Uterus (tissue), 4 donors: ENCODE results near the gene MCM9. TPM values are rescaled to one million over a fixed set of nuclear protein-coding genes. Genes with fewer than 3 reads are reported as not detected.

Experiments
- DNase-seq, 2 donors: peaks; one replicate each; pipeline ENCODE4 v3.0.0-alpha.2; 2019 to 2020
- H3K27ac ChIP-seq, 2 donors: fragments of 200-600 bp; sonication (generic); 1 replicate in 1 of 2; 2 replicates in 1 of 2; pipeline ENCODE4 v1.5.1; 2016 to 2018
- H3K27me3 ChIP-seq, 2 donors: fragments of 200-600 bp; sonication (generic); one replicate each; pipeline ENCODE4 v1.5.1; 2018 to 2019; ENCODE audit warnings: control low read depth in 1 of 2
- H3K36me3 ChIP-seq, 2 donors: fragments of 200-600 bp; sonication (generic); one replicate each; pipeline ENCODE4 v1.5.1; 2019; ENCODE audit warnings: control low read depth in 1 of 2
- H3K4me1 ChIP-seq, 2 donors: fragments of 200-600 bp; sonication (generic); one replicate each; pipeline ENCODE4 v1.5.1; 2018 to 2019; ENCODE audit warnings: control low read depth in 1 of 2
- H3K4me3 ChIP-seq, 2 donors: fragments of 200-600 bp; sonication (generic); 1 replicate in 1 of 2; 2 replicates in 1 of 2; pipeline ENCODE4 v1.5.1; 2018 to 2019; ENCODE audit warnings: mild to moderate bottlenecking in 1 of 2
- H3K9me3 ChIP-seq, 2 donors: fragments of 200-600 bp; sonication (generic); one replicate each; pipeline ENCODE4 v1.5.1; 2019; ENCODE audit warnings: control low read depth in 1 of 2
- POLR2A ChIP-seq, 2 donors: fragments of 450-650 bp; IDR thresholded peaks; one replicate each; pipeline ENCODE4 v1.6.1; 2016; ENCODE audit warnings: antibody characterized with exemption in 2 of 2, mild to moderate bottlenecking in 1 of 2, moderate library complexity in 1 of 2
- intact Hi-C: fragments of 100-400 bp; cut with DNase I; formaldehyde crosslinking; loops from one replicate; pipeline ENCODE4 v1.15.1; 2023; ENCODE audit warnings: low total_unique reads
- total RNA-seq, 4 donors: library from RNA; depleted of rRNA in 3 of 4; stranded (reverse); fragments of >200 nt in 3 of 4; gene quantifications; one replicate each; pipeline versions ENCODE4 v1.1.0 to v1.2.4, GENCODE V29; 2014 to 2023
- TF ChIP-seq, protein P1 (sequence below), 4 experiments: fragments of 200-600 bp in 2 of 4; fragments of 450-650 bp in 2 of 4; sonication (generic) in 2 of 4; IDR thresholded peaks; one replicate each; pipeline ENCODE4 v1.5.1; 2016 to 2019; ENCODE audit warnings: antibody characterized with exemption in 4 of 4, mild to moderate bottlenecking in 2 of 4, moderate library complexity in 1 of 4
- donor health status: DM: yes; HTN: yes; CAD: no.

The MCM9 gene
- total RNA-seq, 4 donors from 2014 or later: 4.4 to 40.0 (median 24.5) TPM

GRCh38 chr6:118813775-118814174 lies 121.2 kb downstream of the MCM9 start:
- Histone ChIP-seq H3K4me1 (no peaks in the 10 kb centered on the region), H3K36me3 (peaks cover 0 to 3% of the 10 kb centered on the region in 2 donors), H3K9me3 (no peaks in the 10 kb centered on the region), H3K4me3 (no peak overlapping the region), H3K27ac (no peak overlapping the region), H3K27me3 (no peaks in the 10 kb centered on the region)
- intact Hi-C loops: no loop called here
- no peak for TF ChIP-seq POLR2A (IDR thresholded peaks at IDR 0.05)
- TF ChIP-seq, protein P1, sequence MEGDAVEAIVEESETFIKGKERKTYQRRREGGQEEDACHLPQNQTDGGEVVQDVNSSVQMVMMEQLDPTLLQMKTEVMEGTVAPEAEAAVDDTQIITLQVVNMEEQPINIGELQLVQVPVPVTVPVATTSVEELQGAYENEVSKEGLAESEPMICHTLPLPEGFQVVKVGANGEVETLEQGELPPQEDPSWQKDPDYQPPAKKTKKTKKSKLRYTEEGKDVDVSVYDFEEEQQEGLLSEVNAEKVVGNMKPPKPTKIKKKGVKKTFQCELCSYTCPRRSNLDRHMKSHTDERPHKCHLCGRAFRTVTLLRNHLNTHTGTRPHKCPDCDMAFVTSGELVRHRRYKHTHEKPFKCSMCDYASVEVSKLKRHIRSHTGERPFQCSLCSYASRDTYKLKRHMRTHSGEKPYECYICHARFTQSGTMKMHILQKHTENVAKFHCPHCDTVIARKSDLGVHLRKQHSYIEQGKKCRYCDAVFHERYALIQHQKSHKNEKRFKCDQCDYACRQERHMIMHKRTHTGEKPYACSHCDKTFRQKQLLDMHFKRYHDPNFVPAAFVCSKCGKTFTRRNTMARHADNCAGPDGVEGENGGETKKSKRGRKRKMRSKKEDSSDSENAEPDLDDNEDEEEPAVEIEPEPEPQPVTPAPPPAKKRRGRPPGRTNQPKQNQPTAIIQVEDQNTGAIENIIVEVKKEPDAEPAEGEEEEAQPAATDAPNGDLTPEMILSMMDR (IDR thresholded peaks at IDR 0.05): no peak
- DNase-seq: no peak

DNA sequence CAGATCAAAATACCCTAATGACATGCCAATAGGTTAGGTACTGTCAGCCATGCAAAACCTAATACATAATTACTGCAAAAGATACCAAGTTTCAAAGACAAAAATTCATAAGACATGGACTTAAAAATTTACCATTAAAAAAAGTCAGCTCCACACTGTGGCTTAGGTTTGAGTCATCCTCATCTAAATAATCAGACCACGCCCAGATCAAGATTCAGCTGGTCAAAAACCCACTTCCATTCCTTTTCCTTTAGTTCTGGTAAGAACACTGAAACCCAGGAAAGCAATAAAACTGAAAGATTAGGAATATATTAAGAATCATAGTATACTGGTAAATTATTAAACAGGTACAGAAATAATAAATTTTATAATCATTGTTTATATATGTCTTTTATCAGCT lies 122.0 kb downstream of the MCM9 start:
- Histone ChIP-seq H3K9me3 (no peaks in the 10 kb centered on the region), H3K27me3 (no peaks in the 10 kb centered on the region), H3K36me3 (peaks cover 0 to 3% of the 10 kb centered on the region in 2 donors), H3K27ac (no peak overlapping the region), H3K4me1 (no peaks in the 10 kb centered on the region), H3K4me3 (no peak overlapping the region)
- intact Hi-C loops: no loop called here
- DNase-seq: no peak
- TF ChIP-seq, protein P1 (IDR thresholded peaks at IDR 0.05): no peak

DNA sequence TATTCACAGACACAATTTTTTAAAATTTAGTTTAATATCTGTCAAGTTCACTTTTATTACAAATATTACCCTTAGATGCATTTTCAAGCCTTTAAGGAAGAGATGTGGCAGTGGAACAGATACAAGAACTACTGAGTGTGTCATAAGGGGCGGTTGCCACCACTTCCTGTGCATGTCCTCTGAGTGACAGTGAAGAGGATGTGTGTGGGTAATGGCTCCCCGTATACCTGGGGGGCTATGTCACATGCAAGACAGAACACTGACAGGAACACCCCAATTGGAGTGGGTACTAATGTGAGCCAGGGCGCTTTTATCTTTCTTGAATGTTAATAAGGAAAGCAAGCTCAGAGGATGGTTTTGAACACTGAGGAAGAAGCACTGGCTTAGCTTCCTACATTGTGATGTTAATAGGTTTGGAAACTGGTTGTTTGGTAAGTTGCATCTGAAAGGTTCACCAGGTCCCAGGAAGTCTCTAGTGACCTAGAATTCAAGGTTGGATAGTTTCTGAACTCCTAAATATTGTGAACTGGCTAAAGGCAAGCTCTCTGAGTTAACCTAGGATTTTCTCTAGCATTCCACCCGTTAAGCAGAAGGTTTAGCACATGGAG lies 124.4 kb downstream of the MCM9 start:
- Histone ChIP-seq H3K27me3 (no peaks in the 10 kb centered on the region), H3K4me3 (no peak overlapping the region), H3K36me3 (peaks cover 0 to 3% of the 10 kb centered on the region in 2 donors), H3K9me3 (no peaks in the 10 kb centered on the region), H3K27ac (no peak overlapping the region), H3K4me1 (no peaks in the 10 kb centered on the region)
- TF ChIP-seq, protein P1 (IDR thresholded peaks at IDR 0.05): no peak
- no peak for TF ChIP-seq POLR2A (IDR thresholded peaks at IDR 0.05)
- intact Hi-C loops: no loop called here
- DNase-seq: no peak

DNA sequence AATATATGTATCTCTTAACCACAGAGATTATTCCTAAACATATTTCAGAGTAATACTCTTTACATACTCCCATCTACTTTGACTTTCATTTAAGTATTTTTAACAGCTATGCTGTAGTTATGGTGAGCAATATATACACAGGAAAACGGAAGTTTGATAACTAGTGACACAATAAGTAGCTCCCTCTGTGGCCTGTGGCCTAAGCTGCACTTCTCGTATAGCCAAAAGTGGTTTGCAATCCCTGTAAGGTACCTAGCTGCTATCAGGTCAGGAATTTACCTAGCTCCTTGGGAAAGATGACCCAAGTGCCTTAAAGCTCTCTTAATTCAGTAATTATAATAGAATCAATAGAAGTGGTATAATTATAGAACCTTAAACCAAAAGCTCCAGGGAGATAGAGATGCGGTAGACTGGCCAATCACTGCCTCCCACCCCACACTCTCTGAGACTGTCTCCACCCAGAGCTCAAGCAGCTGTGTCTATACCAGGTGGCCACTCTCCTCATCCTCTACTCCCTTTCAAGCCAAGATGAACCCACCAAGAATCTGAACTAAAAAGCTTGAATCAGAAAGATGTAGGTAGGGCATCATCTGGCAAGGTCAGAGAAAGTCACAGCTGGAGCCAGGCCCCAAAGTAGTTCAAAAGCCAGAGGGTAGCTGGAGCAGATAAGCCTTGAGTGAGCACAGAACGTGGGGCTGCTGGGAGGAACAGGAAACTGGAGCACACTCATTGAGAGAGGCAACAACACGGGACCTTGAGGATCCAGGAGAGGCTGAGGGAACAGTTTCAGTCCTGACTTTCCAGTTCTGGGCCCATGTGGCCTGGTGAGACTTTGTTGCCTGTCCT lies 125.9 kb downstream of the MCM9 start:
- Histone ChIP-seq H3K4me1 (no peaks in the 10 kb centered on the region), H3K9me3 (no peaks in the 10 kb centered on the region), H3K27ac (no peak overlapping the region), H3K4me3 (no peak overlapping the region), H3K36me3 (peaks cover 0 to 3% of the 10 kb centered on the region in 2 donors), H3K27me3 (no peaks in the 10 kb centered on the region)
- no peak for DNase-seq
- intact Hi-C loops: no loop called here
- TF ChIP-seq POLR2A (IDR thresholded peaks at IDR 0.05): no peak
- TF ChIP-seq, protein P1 (IDR thresholded peaks at IDR 0.05): no peak

DNA sequence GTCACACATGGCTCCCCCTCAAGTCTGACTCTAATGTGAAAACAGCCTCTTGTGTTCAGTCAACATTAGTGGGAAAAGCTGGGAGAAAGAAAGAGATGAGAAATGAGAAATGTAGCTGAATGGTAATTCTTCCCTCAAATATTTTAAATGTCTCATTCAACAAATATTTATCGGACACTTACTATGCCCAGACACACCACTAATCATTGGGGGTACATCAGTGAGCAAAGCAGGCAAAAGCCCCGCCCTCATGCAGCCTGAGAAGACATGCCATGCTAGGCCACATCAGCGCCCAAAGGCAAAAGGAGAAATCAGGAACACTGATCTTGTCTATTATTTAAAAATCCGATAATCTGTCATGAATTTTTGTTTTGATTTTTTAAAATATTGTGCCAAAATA lies 130.9 kb downstream of the MCM9 start:
- TF ChIP-seq POLR2A (IDR thresholded peaks at IDR 0.05): no peak
- TF ChIP-seq, protein P1 (IDR thresholded peaks at IDR 0.05): no peak
- no peak for DNase-seq
- Histone ChIP-seq H3K9me3 (no peaks in the 10 kb centered on the region), H3K4me3 (no peak overlapping the region), H3K4me1 (no peaks in the 10 kb centered on the region), H3K27me3 (no peaks in the 10 kb centered on the region), H3K27ac (no peak overlapping the region), H3K36me3 (no peaks in the 10 kb centered on the region)
- intact Hi-C loops: no loop called here
